Hepatocyte (in vitro differentiated cells): ENCODE data around the gene BAHCC1. TPM values are rescaled to one million over a fixed set of nuclear protein-coding genes. Genes with fewer than 3 reads are reported as not detected.

Experiments
- DNase-seq: peaks from one replicate; pipeline ENCODE4 v3.0.0-alpha.2; 2016; ENCODE audit warnings: low spot score
- H2AFZ ChIP-seq: fragments of 200-600 bp; sonication (generic); 2 replicates; pipeline ENCODE4 v1.6.0; 2016; ENCODE audit warnings: antibody characterized with exemption, mild to moderate bottlenecking
- H3K27ac ChIP-seq: fragments of 200-600 bp; sonication (generic); 2 replicates; pipeline ENCODE4 v1.5.1; 2016; ENCODE audit warnings: mild to moderate bottlenecking
- H3K27me3 ChIP-seq: fragments of 200-600 bp; sonication (generic); 2 replicates; pipeline ENCODE4 v1.6.1; 2016
- H3K36me3 ChIP-seq: fragments of 200-600 bp; sonication (generic); replicated peaks from 2 replicates; pipeline ENCODE4 v1.5.1; 2016; ENCODE audit warnings: low read depth; ENCODE audit not compliant: insufficient read depth
- H3K4me1 ChIP-seq: fragments of 200-600 bp; sonication (generic); 2 replicates; pipeline ENCODE4 v1.5.1; 2016; ENCODE audit warnings: mild to moderate bottlenecking, moderate library complexity; ENCODE audit not compliant: insufficient read depth
- H3K4me2 ChIP-seq: fragments of 200-600 bp; sonication (generic); 2 replicates; pipeline ENCODE4 v1.6.0; 2016
- H3K4me3 ChIP-seq: fragments of 200-600 bp; sonication (generic); 2 replicates; pipeline ENCODE4 v1.5.1; 2016; ENCODE audit warnings: mild to moderate bottlenecking
- H3K79me2 ChIP-seq: fragments of 200-600 bp; sonication (generic); 2 replicates; pipeline ENCODE4 v1.6.0; 2017; ENCODE audit warnings: mild to moderate bottlenecking
- H3K9me2 ChIP-seq: fragments of 200-600 bp; sonication (generic); replicated peaks from 2 replicates; pipeline ENCODE4 v1.6.0; 2017; ENCODE audit warnings: mild to moderate bottlenecking; ENCODE audit not compliant: insufficient read depth
- H3K9me3 ChIP-seq: fragments of 200-600 bp; sonication (generic); 2 replicates; pipeline ENCODE4 v1.5.1; 2016; ENCODE audit warnings: low read depth, mild to moderate bottlenecking
- H4K20me1 ChIP-seq: fragments of 200-600 bp; sonication (generic); 2 replicates; pipeline ENCODE4 v1.6.0; 2016; ENCODE audit warnings: mild to moderate bottlenecking; ENCODE audit not compliant: insufficient read depth, poor library complexity, severe bottlenecking
- CTCF ChIP-seq: fragments of 200-600 bp; sonication (generic); IDR thresholded peaks from 2 replicates; pipeline ENCODE4 v1.5.1; 2016; ENCODE audit warnings: antibody characterized with exemption, mild to moderate bottlenecking; ENCODE audit not compliant: poor library complexity
- EZH2 ChIP-seq: fragments of 200-600 bp; sonication (generic); IDR thresholded peaks from 2 replicates; pipeline ENCODE4 v1.6.1; 2016; ENCODE audit warnings: antibody characterized with exemption, mild to moderate bottlenecking, borderline replicate concordance
- EZH2phosphoT487 ChIP-seq: fragments of 200-600 bp; sonication (generic); IDR thresholded peaks from one replicate; pipeline ENCODE4 v1.6.1; 2018; ENCODE audit warnings: antibody characterized with exemption, mild to moderate bottlenecking, low read depth, moderate library complexity; ENCODE audit not compliant: unreplicated experiment, severe bottlenecking
- whole genome bisulfite sequencing: methylation state at CpG from one replicate; pipeline ENCODE4 v1.1.6; 2016; ENCODE audit warnings: low lambda C conversion rate; ENCODE audit errors: missing lambda C conversion rate; 5-methylcytosine and 5-hydroxymethylcytosine counted together
- polyA plus RNA-seq: library from polyadenylated mRNA; unstranded; fragments of >200 nt; fragmentation: Nextera tagmentation; extraction: Ambion mirVana; gene quantifications from 2 replicates; pipeline ENCODE4 v1.2.1, GENCODE V29; 2016
- total RNA-seq: library from RNA; depleted of rRNA; stranded (reverse); fragments of >200 nt; gene quantifications from 2 replicates; pipeline ENCODE4 v1.2.3, GENCODE V29; 2014

The BAHCC1 gene
- total and polyA plus RNA-seq, 2 experiments from 2014 or later = 6.4 to 6.6 TPM

DNA sequence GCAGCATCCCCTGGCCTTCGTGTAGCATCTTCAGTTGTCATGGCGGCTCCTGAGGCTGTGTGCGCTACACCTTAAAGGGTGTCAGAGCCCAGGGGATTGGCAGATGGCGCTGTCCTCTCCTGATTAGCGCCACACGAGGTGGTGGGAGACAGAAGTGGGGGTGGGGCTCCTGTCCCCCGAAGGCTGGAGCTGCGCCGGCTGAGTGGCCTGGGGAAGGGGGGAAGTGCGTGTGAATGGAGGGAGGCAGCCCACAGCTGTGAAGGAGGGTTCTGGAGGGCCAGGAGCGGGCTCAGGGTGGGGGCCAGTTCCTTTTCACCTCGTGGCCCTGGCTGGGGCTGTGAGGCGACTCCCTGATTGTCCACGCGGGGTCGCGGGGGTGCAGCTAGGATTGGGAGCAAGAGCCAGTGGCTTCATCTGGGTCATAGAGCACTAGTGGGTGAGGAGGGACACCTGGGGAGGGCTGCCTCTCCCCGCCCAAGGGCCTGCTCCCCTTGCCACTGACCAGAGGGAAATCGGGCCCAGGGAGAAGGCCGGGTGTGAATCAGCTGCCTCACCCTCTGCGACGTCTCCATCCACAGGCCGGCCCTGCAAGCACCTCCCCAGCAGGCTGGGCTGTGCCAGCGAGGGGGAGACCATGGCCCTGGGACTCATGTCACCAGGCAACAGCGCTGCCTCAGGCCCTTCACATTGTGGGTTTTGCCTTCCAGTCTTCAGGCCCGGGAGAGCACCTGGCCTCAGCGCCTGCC is 14.1 kb downstream of the BAHCC1 start:
- WGBS = 82% methylated on average over 27 of the region's 27 CpGs
- DNase-seq = no peak

GRCh38 chr17:81410852-81411251 is 15.6 kb downstream of the BAHCC1 start:
- peaks cover 84% of the 10 kb centered on the region for H3K79me2 ChIP-seq
- H3K4me3 ChIP-seq = no peak overlapping the region
- H3K4me1 ChIP-seq = peaks cover 8% of the 10 kb centered on the region
- H3K36me3 ChIP-seq = no peaks in the 10 kb centered on the region
- 95% methylated on average over 14 of the region's 16 CpGs for WGBS
- no peak overlapping the region for H3K27ac ChIP-seq
- DNase-seq = no peak
- H3K4me2 ChIP-seq = no peak overlapping the region
- H2AFZ ChIP-seq = no peak overlapping the region
- TF ChIP-seq EZH2 (no peak), CTCF (no peak), EZH2phosphoT487 (no peak)
- H4K20me1 ChIP-seq = peaks cover 15% of the 10 kb centered on the region
- no peaks in the 10 kb centered on the region for H3K9me3 ChIP-seq
- no peaks in the 10 kb centered on the region for H3K9me2 ChIP-seq
- H3K27me3 ChIP-seq = no peaks in the 10 kb centered on the region

More for the DNA sequence above, 14.1 kb downstream of the BAHCC1 start:
- Histone ChIP-seq H3K79me2 (peaks cover 89% of the 10 kb centered on the region), H3K9me3 (no peaks in the 10 kb centered on the region), H4K20me1 (peaks cover 15% of the 10 kb centered on the region), H3K9me2 (no peaks in the 10 kb centered on the region), H2AFZ (no peak overlapping the region), H3K4me3 (no peak overlapping the region), H3K27me3 (no peaks in the 10 kb centered on the region), H3K27ac (no peak overlapping the region), H3K36me3 (no peaks in the 10 kb centered on the region), H3K4me2 (no peak overlapping the region), H3K4me1 (peaks cover 23% of the 10 kb centered on the region)
- TF ChIP-seq EZH2 = no peak

DNA sequence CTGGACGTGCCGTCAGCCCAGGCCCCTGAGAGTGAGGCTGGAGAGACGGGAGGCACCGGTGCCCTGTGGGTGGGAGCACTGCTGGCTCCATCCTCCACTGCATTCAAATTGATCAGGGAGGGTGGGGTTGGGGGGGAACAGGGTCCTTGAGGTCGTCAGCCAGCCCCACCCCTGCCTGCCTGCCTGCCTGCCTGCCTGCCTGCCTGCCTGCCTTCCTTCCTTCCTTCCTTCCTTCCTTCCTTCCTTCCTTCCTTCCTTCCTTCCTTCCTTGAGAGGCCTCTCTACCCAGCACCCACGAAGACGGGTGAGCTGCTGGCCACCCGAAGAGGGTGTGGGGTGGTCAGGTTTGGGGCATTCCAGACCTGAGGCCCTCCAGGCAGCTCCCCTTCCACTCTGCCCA is 16.0 kb downstream of the BAHCC1 start:
- H3K4me3 ChIP-seq = no peak overlapping the region
- peaks cover 15% of the 10 kb centered on the region for H4K20me1 ChIP-seq
- peaks cover 79% of the 10 kb centered on the region for H3K79me2 ChIP-seq
- no peak overlapping the region for H3K27ac ChIP-seq
- H3K4me2 ChIP-seq = no peak overlapping the region
- no peaks in the 10 kb centered on the region for H3K9me2 ChIP-seq
- peaks cover 4% of the 10 kb centered on the region for H3K4me1 ChIP-seq
- no peaks in the 10 kb centered on the region for H3K27me3 ChIP-seq
- no peaks in the 10 kb centered on the region for H3K36me3 ChIP-seq
- no peaks in the 10 kb centered on the region for H3K9me3 ChIP-seq
- TF ChIP-seq EZH2phosphoT487 = no peak
- no peak overlapping the region for H2AFZ ChIP-seq
- WGBS = 92% methylated on average over 7 of the region's 8 CpGs
- no peak for DNase-seq

GRCh38 chr17:81412490-81413093 is 17.3 kb downstream of the BAHCC1 start:
- no peak for DNase-seq
- no peak overlapping the region for H3K27ac ChIP-seq
- peaks cover 5% of the 10 kb centered on the region for H3K4me1 ChIP-seq

More at GRCh38 chr17:81412490-81413093, 17.3 kb downstream of the BAHCC1 start:
- Histone ChIP-seq H3K4me2 (no peak overlapping the region), H3K4me3 (no peak overlapping the region), H3K79me2 (peaks cover 66% of the 10 kb centered on the region), H3K9me3 (no peaks in the 10 kb centered on the region), H2AFZ (no peak overlapping the region), H3K36me3 (no peaks in the 10 kb centered on the region), H3K27me3 (no peaks in the 10 kb centered on the region), H3K9me2 (no peaks in the 10 kb centered on the region), H4K20me1 (peaks cover 11% of the 10 kb centered on the region)
- TF ChIP-seq EZH2 = no peak
- TF ChIP-seq EZH2phosphoT487 = no peak
- TF ChIP-seq CTCF = no peak
- 75% methylated on average over 29 of the region's 29 CpGs for WGBS
